DOHH2 (cell line): Measurements from ENCODE around the gene AFDN.

Experiments used
- CTCF ChIP-seq: fragments of 200-600 bp; sonication (generic); IDR thresholded peaks from one replicate; pipeline ENCODE4 v1.5.1; 2014; ENCODE audit warnings: antibody characterized with exemption, mild to moderate bottlenecking, low read depth, low read length; ENCODE audit not compliant: poor library complexity, severe bottlenecking
- EZH2phosphoT487 ChIP-seq: fragments of 200-600 bp; sonication (generic); IDR thresholded peaks from 2 replicates; pipeline ENCODE4 v1.6.1; 2017; ENCODE audit warnings: borderline replicate concordance, mild to moderate bottlenecking, antibody characterized with exemption, low read length, moderate library complexity, mixed read lengths

GRCh38 chr6:167841981-167842380, 15.3 kb downstream of the AFDN start:
- TF ChIP-seq CTCF (no peak), EZH2phosphoT487 (no peak)
